K562 (cell line): ENCODE results near the gene UPF1. TPM values are rescaled to one million over a fixed set of nuclear protein-coding genes. Genes with fewer than 3 reads are reported as not detected.

ENCODE experiments used
- ATAC-seq: fragments of 200-7000 bp; cut with Tn5 transposase; 3 replicates; pipeline ENCODE4 v1.9.1; 2020; ENCODE audit warnings: moderate library complexity
- BruUV-seq: library from RNA; stranded (reverse); fragments of 400-500 nt; replicated peaks from 2 replicates; lab custom pipeline; 2021; lab: Mats Ljungman, UMichigan
- CTCF ChIA-PET: fragments of 300-600 bp; formaldehyde crosslinking; extraction: SDS; loops from one replicate; lab custom pipeline; 2021; ENCODE audit warnings: low intra/inter-chr PET ratio; lab: Yijun Ruan, JAX
- POLR2A ChIA-PET: fragments of 300-600, 350-650 bp; sonication (Branson Sonifier 250); formaldehyde crosslinking; extraction: SDS; loops from one replicate; lab custom pipeline; 2021; ENCODE audit warnings: antibody characterized with exemption, inconsistent platforms; lab: Yijun Ruan, JAX
- DNase-seq, 4 experiments: peaks; one replicate each; pipeline versions ENCODE4 v3.0.0 to v3.0.0-alpha.2; 2011 to 2018; ENCODE audit warnings: low spot score in 3 of 4, mixed read lengths in 3 of 4; ENCODE audit errors: extremely low read depth in 1 of 4
- FAIRE-seq: peaks from 2 replicates; lab custom pipeline; 2011; peaks lifted over from hg19 to GRCh38; lab: Jason Lieb, UNC
- H2AFZ ChIP-seq: 2 replicates; pipeline ENCODE4 v1.6.0; 2011; ENCODE audit warnings: low read depth, low read length, control low read depth, inconsistent platforms
- H3K27ac ChIP-seq: fragments of 200-600 bp; 3 replicates; pipeline ENCODE4 v1.8.0; 2011; ENCODE audit warnings: low read depth, mild to moderate bottlenecking, control low read depth, inconsistent platforms, low read length, moderate library complexity, mixed read lengths; ENCODE audit errors: extremely low read depth
- H3K27me3 ChIP-seq, 2 experiments: fragments of 300-600 bp in 1 of 2; 2 replicates in 1 of 2; 3 replicates in 1 of 2; pipeline versions ENCODE4 v1.6.0 to v1.8.0; 2011; ENCODE audit warnings: inconsistent platforms in 2 of 2, low read length in 2 of 2, mild to moderate bottlenecking in 1 of 2, mixed read lengths in 1 of 2, moderate library complexity in 1 of 2; ENCODE audit not compliant: control insufficient read depth in 2 of 2, insufficient read depth in 2 of 2
- H3K36me3 ChIP-seq: fragments of 300-600 bp; 3 replicates; pipeline ENCODE4 v1.8.0; 2011; ENCODE audit warnings: mild to moderate bottlenecking, low read length, inconsistent platforms; ENCODE audit not compliant: control insufficient read depth, insufficient read depth
- H3K4me1 ChIP-seq, 2 experiments: fragments of 200-600 bp in 1 of 2; replicated peaks in 1 of 2; 2 replicates in 1 of 2; 3 replicates in 1 of 2; pipeline versions ENCODE4 v1.5.1 to v1.8.0; 2011; ENCODE audit warnings: inconsistent platforms in 2 of 2, low read length in 2 of 2, mild to moderate bottlenecking in 1 of 2, mixed read lengths in 1 of 2, moderate library complexity in 1 of 2; ENCODE audit not compliant: control insufficient read depth in 2 of 2, insufficient read depth in 2 of 2
- H3K4me2 ChIP-seq: 2 replicates; pipeline ENCODE4 v1.6.1; 2011; ENCODE audit warnings: low read length, control low read depth, inconsistent platforms, mixed read lengths; ENCODE audit not compliant: insufficient read depth
- H3K4me3 ChIP-seq: fragments of 200-600 bp; sonication (generic), shearing (Covaris generic); 2 replicates; pipeline ENCODE4 v1.5.1; 2016; ENCODE audit warnings: control low read depth, inconsistent platforms
- H3K79me2 ChIP-seq: fragments of 200-600 bp; 3 replicates; pipeline ENCODE4 v1.8.0; 2011; ENCODE audit warnings: low read length, inconsistent platforms; ENCODE audit not compliant: control insufficient read depth, insufficient read depth
- H3K9ac ChIP-seq, 2 experiments: 2 replicates each; pipeline versions ENCODE4 v1.6.0 to v1.6.1; 2011; ENCODE audit warnings: low read depth in 2 of 2, low read length in 2 of 2, control low read depth in 1 of 2, inconsistent platforms in 1 of 2, mild to moderate bottlenecking in 1 of 2, mixed read lengths in 1 of 2; ENCODE audit not compliant: insufficient read depth in 1 of 2
- H3K9me1 ChIP-seq: one replicate; pipeline ENCODE4 v1.6.0; 2011; ENCODE audit warnings: inconsistent platforms, mild to moderate bottlenecking, low read length, moderate library complexity; ENCODE audit not compliant: control insufficient read depth, insufficient read depth
- H3K9me3 ChIP-seq: replicated peaks from 2 replicates; pipeline ENCODE4 v1.5.1; 2011; ENCODE audit warnings: low read depth, low read length, inconsistent platforms; ENCODE audit not compliant: control insufficient read depth, insufficient read depth
- H4K20me1 ChIP-seq: replicated peaks from 2 replicates; pipeline ENCODE4 v1.6.1; 2011; ENCODE audit warnings: low read length, inconsistent platforms, mixed read lengths; ENCODE audit not compliant: control insufficient read depth, insufficient read depth
- ADNP ChIP-seq: fragments of 200-800 bp; sonication (Bioruptor generic); IDR thresholded peaks from 2 replicates; pipeline ENCODE4 v1.6.1; 2016; ENCODE audit warnings: missing genetic modification characterization, missing compliant biosample characterization
- BCOR ChIP-seq: fragments of 450-650 bp; IDR thresholded peaks from 2 replicates; pipeline ENCODE4 v1.6.1; 2016
- CEBPB ChIP-seq: fragments of 450-650 bp; IDR thresholded peaks from 2 replicates; pipeline ENCODE4 v1.6.1; 2016; ENCODE audit warnings: missing genetic modification characterization, missing compliant biosample characterization
- CTBP1 ChIP-seq: fragments of 450-650 bp; IDR thresholded peaks from 2 replicates; pipeline ENCODE4 v1.6.1; 2016; ENCODE audit warnings: borderline replicate concordance
- ETV5 ChIP-seq: sonication (generic); formaldehyde crosslinking; IDR thresholded peaks from 2 replicates; pipeline ENCODE4 v1.4.0; 2020; ENCODE audit warnings: low read depth, mild to moderate bottlenecking, missing genetic modification reagents
- HDAC2 ChIP-seq: fragments of 450-650 bp; IDR thresholded peaks from 2 replicates; pipeline ENCODE4 v1.6.1; 2016; ENCODE audit warnings: mild to moderate bottlenecking
- KDM1A ChIP-seq, 2 experiments: fragments of 450-650 bp; IDR thresholded peaks; 2 replicates each; pipeline ENCODE4 v1.6.1; 2016; ENCODE audit warnings: mild to moderate bottlenecking in 2 of 2
- PTBP1 ChIP-seq: fragments of 200-400 bp; formaldehyde crosslinking; IDR thresholded peaks from 2 replicates; pipeline ENCODE4 v1.6.1; 2017; ENCODE audit warnings: low read depth, low read length
- TAF15 ChIP-seq: fragments of 200-400 bp; formaldehyde crosslinking; IDR thresholded peaks from 2 replicates; pipeline ENCODE4 v1.6.1; 2017; ENCODE audit warnings: mild to moderate bottlenecking, low read depth, low read length, moderate library complexity
- ZEB2 ChIP-seq: fragments of 450-650 bp; IDR thresholded peaks from 2 replicates; pipeline ENCODE4 v1.6.1; 2016
- ZNF121 ChIP-seq: sonication (generic); formaldehyde crosslinking; conservative IDR thresholded peaks from 2 replicates; pipeline ENCODE4 v1.8.0; 2022; ENCODE audit warnings: missing genetic modification reagents
- ZNF766 ChIP-seq: fragments of 200-800 bp; sonication (Bioruptor generic); conservative IDR thresholded peaks from 2 replicates; pipeline ENCODE4 v1.6.1; 2016; ENCODE audit warnings: missing genetic modification characterization, missing compliant biosample characterization
- WGBS: fragments of 100-300 bp; shearing (Covaris generic); methylation state at CpG from one replicate; pipeline ENCODE4 v1.1.6; 2016; ENCODE audit warnings: low coverage, mixed read lengths; ENCODE audit not compliant: insufficient coverage; ENCODE audit errors: missing lambda C conversion rate; 5-methylcytosine and 5-hydroxymethylcytosine counted together
- in situ Hi-C: fragments of 300-500 bp; cut with MboI; formaldehyde crosslinking; loops from 4 replicates; pipeline ENCODE4 v1.15.0; 2018; ENCODE audit warnings: inconsistent platforms, mixed read lengths
- intact Hi-C: fragments of 100-400 bp; cut with micrococcal nuclease; formaldehyde crosslinking; loops from 2 replicates; pipeline ENCODE4 v1.14.2; 2022
- polyA plus RNA-seq, 8 experiments: library from polyadenylated mRNA; depleted of rRNA in 4 of 8; stranded (reverse) in 5 of 8; unstranded in 3 of 8; fragments of >200 nt; fragmentation: Nextera tagmentation in 2 of 8; fragmentation: Illumina TruSeq in 1 of 8; extraction: Ambion mirVana in 2 of 8; extraction: Trizol in 1 of 8; gene quantifications; 2 replicates each; pipeline versions ENCODE4 v1.2.1 to v1.2.3, GENCODE V29; 2011 to 2014; ENCODE audit warnings: inconsistent platforms in 1 of 8, missing spikeins in 1 of 8
- total RNA-seq, 7 experiments: library from RNA; depleted of rRNA in 6 of 7; stranded (reverse); fragments of >200 nt in 6 of 7; fragmentation: Illumina TruSeq in 2 of 7; extraction: Trizol in 2 of 7; gene quantifications; 2 replicates each; pipeline versions ENCODE4 v1.2.1 to v1.2.3, GENCODE V29; 2011 to 2021; ENCODE audit warnings: low replicate concordance in 1 of 7
- TF ChIP-seq, protein P1 (sequence below): sonication (generic); formaldehyde crosslinking; IDR thresholded peaks from 2 replicates; pipeline ENCODE4 v1.8.1; 2023; ENCODE audit warnings: mild to moderate bottlenecking, missing genetic modification reagents, moderate library complexity

UPF1 gene
- total and polyA plus RNA-seq, 9 of the 15 experiments (the other 6 are each of a cell fraction or from before 2014, with no cell fraction given) = 0.34 to 103 (median 27.9) TPM

DNA sequence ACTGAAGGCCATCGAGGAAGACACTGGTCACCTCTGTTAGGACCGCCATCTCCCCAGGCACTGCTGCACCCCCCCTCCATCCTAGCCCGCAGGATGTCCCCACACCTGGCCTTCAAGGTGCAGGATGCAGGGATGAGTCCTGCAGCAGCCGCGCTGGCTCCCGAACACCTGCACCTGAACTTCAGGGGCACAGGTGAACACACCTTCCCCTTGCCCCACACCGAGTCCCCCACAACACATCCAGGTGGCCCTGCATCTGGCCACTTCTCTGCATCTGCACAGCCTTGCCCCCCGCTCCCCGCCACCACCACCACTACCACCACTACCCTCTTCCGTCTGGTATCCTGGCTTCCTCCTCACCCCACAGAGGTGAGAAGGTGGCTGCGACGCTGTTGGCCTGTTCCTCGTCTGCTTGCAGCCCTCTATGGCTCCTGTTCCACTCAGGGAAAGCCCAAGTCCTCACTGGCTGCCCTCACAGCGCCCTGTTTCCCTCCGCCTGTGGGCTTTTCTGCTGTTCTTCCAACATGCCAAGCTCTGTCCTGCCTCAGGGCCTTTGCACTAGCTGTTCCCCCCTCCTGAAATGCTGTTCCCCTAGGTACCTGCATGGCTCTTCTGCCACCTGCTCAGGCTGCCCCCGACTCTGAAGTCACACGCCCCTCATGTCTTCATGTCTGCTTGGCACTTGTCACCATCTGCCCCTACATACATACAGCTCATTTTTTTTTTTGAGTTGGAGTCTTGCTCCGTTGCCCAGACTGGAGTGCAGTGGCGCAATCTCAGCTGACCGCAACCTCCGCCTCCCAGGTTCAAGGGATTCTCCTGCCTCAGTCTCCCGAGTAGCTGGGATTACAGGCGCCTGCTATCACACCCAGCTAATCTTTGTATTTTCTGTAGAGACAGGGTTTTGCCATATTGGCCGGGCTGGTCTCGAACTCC is 65.6 kb downstream of the UPF1 start:
- Histone ChIP-seq H3K27ac (no peak overlapping the region), H3K79me2 (no peaks in the 10 kb centered on the region), H3K36me3 (peaks cover 26% of the 10 kb centered on the region; the same call in 1 of the 3 replicates), H3K4me2 (no peak overlapping the region), H3K9me1 (peaks cover 3% of the 10 kb centered on the region), H3K4me1 (peaks cover 12 to 63% of the 10 kb centered on the region in 2 experiments), H2AFZ (no peak overlapping the region), H3K4me3 (no peak overlapping the region), H3K9me3 (no peaks in the 10 kb centered on the region), H4K20me1 (peaks cover 17% of the 10 kb centered on the region), H3K9ac (no peak overlapping the region), H3K27me3 (peaks cover 0 to 5% of the 10 kb centered on the region in 2 experiments; a peak in 1 of 5 replicates)
- BruUV-seq = no TSS peak
- ATAC-seq (no peak), FAIRE-seq (no peak), DNase-seq (no peak)
- ChIA-PET CTCF (no interaction called here), POLR2A (interaction anchor here (0.6 to 1.9 kb wide), 7 partner anchors 9 to 310 kb away, joined by 3 to 9 read pairs (median 3); partner anchors contain the start of genes COPE and DDX49)
- WGBS = 68% methylated on average over 24 of the region's 25 CpGs
- in situ Hi-C loops (no loop called here), intact Hi-C loops (loop anchor here (5.0 kb wide), 1 partner anchor 240 kb away; the partner anchor contains the start of gene TMEM161A)
- TF ChIP-seq ETV5 (CRISPR knock-in tag) = no peak
- TF ChIP-seq HDAC2 = no peak
- peak; percentile 70; the same call in 1 of the 2 replicates for TF ChIP-seq CTBP1
- peak; percentile 65 for TF ChIP-seq ZNF121 (CRISPR knock-in tag)
- 0 out of 2 replicates have a peak, but pooled peaks have one; percentile 9 for TF ChIP-seq ZNF766 (CRISPR knock-in tag)
- TF ChIP-seq KDM1A (IDR thresholded peaks at IDR 0.05) = 0 out of 4 replicates have a peak, but pooled peaks of 1 of the 2 experiments have one; percentile 23
- TF ChIP-seq PTBP1 = 0 out of 2 replicates have a peak, but pooled peaks have one; percentile 44
- peak; percentile 66 for TF ChIP-seq CEBPB (tag)
- peak; percentile 66 for TF ChIP-seq ZEB2
- TF ChIP-seq BCOR = peak; percentile 52; the same call in 1 of the 2 replicates
- TF ChIP-seq, protein P1, sequence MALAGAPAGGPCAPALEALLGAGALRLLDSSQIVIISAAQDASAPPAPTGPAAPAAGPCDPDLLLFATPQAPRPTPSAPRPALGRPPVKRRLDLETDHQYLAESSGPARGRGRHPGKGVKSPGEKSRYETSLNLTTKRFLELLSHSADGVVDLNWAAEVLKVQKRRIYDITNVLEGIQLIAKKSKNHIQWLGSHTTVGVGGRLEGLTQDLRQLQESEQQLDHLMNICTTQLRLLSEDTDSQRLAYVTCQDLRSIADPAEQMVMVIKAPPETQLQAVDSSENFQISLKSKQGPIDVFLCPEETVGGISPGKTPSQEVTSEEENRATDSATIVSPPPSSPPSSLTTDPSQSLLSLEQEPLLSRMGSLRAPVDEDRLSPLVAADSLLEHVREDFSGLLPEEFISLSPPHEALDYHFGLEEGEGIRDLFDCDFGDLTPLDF (CRISPR knock-in tag) = no peak
- TF ChIP-seq TAF15 = 0 out of 2 replicates have a peak, but pooled peaks have one; percentile 19
- TF ChIP-seq ADNP (tag) = peak; percentile 49; the same call in 1 of the 2 replicates
